ENCODE data around the gene RIF1. TPM values are rescaled to one million over a fixed set of nuclear protein-coding genes. Genes with fewer than 3 reads are reported as not detected.

The RIF1 gene
- polyA plus RNA-seq, 1 experiment: 5.7 TPM

DNA sequence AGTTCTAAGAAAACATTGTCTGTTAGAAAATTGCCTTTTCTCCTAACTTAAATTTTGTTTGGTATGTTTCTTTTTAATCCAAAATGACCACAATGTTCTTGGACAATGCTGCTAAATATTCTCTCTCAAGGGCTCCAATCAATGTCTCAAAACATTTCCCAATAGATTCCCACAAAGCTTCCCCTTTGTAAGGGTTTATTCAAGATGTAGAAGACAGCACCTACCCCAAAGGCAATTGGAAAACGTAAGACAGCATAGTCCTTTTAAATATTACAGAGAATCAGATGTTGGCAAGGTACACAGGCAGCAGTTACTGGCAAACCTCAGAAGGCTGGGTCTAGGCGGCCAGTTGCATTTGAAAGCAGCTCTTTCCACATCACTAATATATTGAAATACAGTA is 18.3 kb upstream of the RIF1 start:
- CTCF ChIA-PET: no interaction called here
- TF ChIP-seq, protein P1, sequence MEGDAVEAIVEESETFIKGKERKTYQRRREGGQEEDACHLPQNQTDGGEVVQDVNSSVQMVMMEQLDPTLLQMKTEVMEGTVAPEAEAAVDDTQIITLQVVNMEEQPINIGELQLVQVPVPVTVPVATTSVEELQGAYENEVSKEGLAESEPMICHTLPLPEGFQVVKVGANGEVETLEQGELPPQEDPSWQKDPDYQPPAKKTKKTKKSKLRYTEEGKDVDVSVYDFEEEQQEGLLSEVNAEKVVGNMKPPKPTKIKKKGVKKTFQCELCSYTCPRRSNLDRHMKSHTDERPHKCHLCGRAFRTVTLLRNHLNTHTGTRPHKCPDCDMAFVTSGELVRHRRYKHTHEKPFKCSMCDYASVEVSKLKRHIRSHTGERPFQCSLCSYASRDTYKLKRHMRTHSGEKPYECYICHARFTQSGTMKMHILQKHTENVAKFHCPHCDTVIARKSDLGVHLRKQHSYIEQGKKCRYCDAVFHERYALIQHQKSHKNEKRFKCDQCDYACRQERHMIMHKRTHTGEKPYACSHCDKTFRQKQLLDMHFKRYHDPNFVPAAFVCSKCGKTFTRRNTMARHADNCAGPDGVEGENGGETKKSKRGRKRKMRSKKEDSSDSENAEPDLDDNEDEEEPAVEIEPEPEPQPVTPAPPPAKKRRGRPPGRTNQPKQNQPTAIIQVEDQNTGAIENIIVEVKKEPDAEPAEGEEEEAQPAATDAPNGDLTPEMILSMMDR (IDR thresholded peaks at IDR 0.05; ENCODE audit: insufficient read depth, low read depth, low read length): no peak
- DNase-seq (ENCODE audit: low read depth): no peak
- no peak overlapping the region for H3K4me3 ChIP-seq (ENCODE audit: low read depth, low read length)
- no peaks in the 10 kb centered on the region for H3K27me3 ChIP-seq (ENCODE audit: control insufficient read depth, insufficient read depth, low read length)
- POLR2A ChIA-PET: no interaction called here
- H3K36me3 ChIP-seq (ENCODE audit: control insufficient read depth, insufficient read depth, low read length): no peaks in the 10 kb centered on the region

GRCh38 chr2:151394509-151394908 is 15.2 kb upstream of the RIF1 start:
- Histone ChIP-seq H3K27me3 (ENCODE audit: control insufficient read depth, insufficient read depth, low read length) (no peaks in the 10 kb centered on the region), H3K36me3 (ENCODE audit: control insufficient read depth, insufficient read depth, low read length) (no peaks in the 10 kb centered on the region), H3K4me3 (ENCODE audit: low read depth, low read length) (no peak overlapping the region)
- TF ChIP-seq, protein P1 (IDR thresholded peaks at IDR 0.05; ENCODE audit: insufficient read depth, low read depth, low read length): no peak
- ChIA-PET CTCF (no interaction called here), POLR2A (no interaction called here)
- no peak for DNase-seq (ENCODE audit: low read depth)

- TF ChIP-seq, protein P1 (IDR thresholded peaks at IDR 0.05; ENCODE audit: insufficient read depth, low read depth, low read length): no peak
- Histone ChIP-seq H3K4me3 (ENCODE audit: low read depth, low read length) (no peak overlapping the region), H3K27me3 (ENCODE audit: control insufficient read depth, insufficient read depth, low read length) (no peaks in the 10 kb centered on the region), H3K36me3 (ENCODE audit: control insufficient read depth, insufficient read depth, low read length) (no peaks in the 10 kb centered on the region)
- no peak for DNase-seq (ENCODE audit: low read depth)
- ChIA-PET CTCF (interaction anchor here (0.7 kb wide), 1 partner anchor 41 kb away, joined by 3 read pairs; no protein-coding TSS in a partner anchor), POLR2A (no interaction called here)
Observed at GRCh38 chr2:151395509-151396374, 14.0 kb upstream of the RIF1 start.

DNA sequence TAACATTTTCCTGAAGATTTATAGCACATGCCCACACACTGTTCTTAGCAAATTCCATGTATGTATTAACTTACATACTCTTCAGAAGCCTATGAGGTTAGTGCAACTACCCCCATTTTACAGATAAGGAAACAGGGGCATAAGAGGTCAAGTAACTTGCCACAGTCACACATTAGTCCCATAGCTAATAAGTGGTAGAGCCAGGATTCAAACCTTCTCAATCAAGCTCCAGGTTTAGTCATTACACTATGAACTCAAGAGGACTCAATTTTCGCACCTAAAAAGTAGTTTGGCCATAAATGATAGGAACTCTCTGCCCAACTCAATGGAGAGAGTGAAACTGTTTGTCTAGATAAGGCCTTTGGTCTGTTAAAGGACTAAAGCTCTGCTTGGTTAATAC is 9.7 kb upstream of the RIF1 start:
- POLR2A ChIA-PET: no interaction called here
- CTCF ChIA-PET: interaction anchor here (1.4 kb wide), 1 partner anchor 10 kb away, joined by 5 read pairs; the partner anchor contains the start of gene RIF1

GRCh38 chr2:151401149-151401548 is 8.6 kb upstream of the RIF1 start:
- TF ChIP-seq, protein P1 (IDR thresholded peaks at IDR 0.05; ENCODE audit: insufficient read depth, low read depth, low read length): no peak
- ChIA-PET CTCF (interaction anchor here (1.4 kb wide), 1 partner anchor 9 kb away, joined by 5 read pairs; the partner anchor contains the start of gene RIF1), POLR2A (no interaction called here)
- Histone ChIP-seq H3K27me3 (ENCODE audit: control insufficient read depth, insufficient read depth, low read length) (no peaks in the 10 kb centered on the region), H3K36me3 (ENCODE audit: control insufficient read depth, insufficient read depth, low read length) (no peaks in the 10 kb centered on the region), H3K4me3 (ENCODE audit: low read depth, low read length) (no peak overlapping the region)
- DNase-seq (ENCODE audit: low read depth): no peak

More for the DNA sequence above, 9.7 kb upstream of the RIF1 start:
- Histone ChIP-seq H3K4me3 (ENCODE audit: low read depth, low read length) (no peak overlapping the region), H3K27me3 (ENCODE audit: control insufficient read depth, insufficient read depth, low read length) (no peaks in the 10 kb centered on the region), H3K36me3 (ENCODE audit: control insufficient read depth, insufficient read depth, low read length) (no peaks in the 10 kb centered on the region)
- TF ChIP-seq, protein P1 (IDR thresholded peaks at IDR 0.05; ENCODE audit: insufficient read depth, low read depth, low read length): no peak
- no peak for DNase-seq (ENCODE audit: low read depth)

Data from BJ (cell line).